ENCODE results near the gene CECR2. TPM values are rescaled to one million over a fixed set of nuclear protein-coding genes. Genes with fewer than 3 reads are reported as not detected.

Gene CECR2
- polyA plus RNA-seq, 2 donors, result 0.09 to 0.33 TPM

- H3K27ac ChIP-seq (ENCODE audit: low read depth in 2 of 2, low read length in 1 of 2), result peak overlapping the region; percentile 9 to 68
- H3K4me1 ChIP-seq (ENCODE audit: control insufficient read depth in 2 of 2, insufficient read depth in 2 of 2, low read length in 1 of 2), result no peaks in the 10 kb centered on the region
- H3K36me3 ChIP-seq (ENCODE audit: control insufficient read depth in 2 of 2, insufficient read depth in 2 of 2, low read length in 1 of 2), result no peaks in the 10 kb centered on the region
- H3K9me3 ChIP-seq (ENCODE audit: control insufficient read depth in 2 of 2, insufficient read depth in 1 of 2, low read depth in 1 of 2, low read length in 1 of 2), result no peaks in the 10 kb centered on the region
- no peaks in the 10 kb centered on the region for H3K27me3 ChIP-seq (ENCODE audit: control insufficient read depth in 1 of 2, insufficient read depth in 2 of 2, low read length in 2 of 2)
- H3K4me3 ChIP-seq (ENCODE audit: low read depth in 1 of 2, low read length in 2 of 2), result no peak overlapping the region
- WGBS, 2 donors, result 38 to 44% methylated on average over 5 of the region's 5 CpGs
Observed at GRCh38 chr22:17436382-17436980, 67.2 kb downstream of the CECR2 start.

DNA sequence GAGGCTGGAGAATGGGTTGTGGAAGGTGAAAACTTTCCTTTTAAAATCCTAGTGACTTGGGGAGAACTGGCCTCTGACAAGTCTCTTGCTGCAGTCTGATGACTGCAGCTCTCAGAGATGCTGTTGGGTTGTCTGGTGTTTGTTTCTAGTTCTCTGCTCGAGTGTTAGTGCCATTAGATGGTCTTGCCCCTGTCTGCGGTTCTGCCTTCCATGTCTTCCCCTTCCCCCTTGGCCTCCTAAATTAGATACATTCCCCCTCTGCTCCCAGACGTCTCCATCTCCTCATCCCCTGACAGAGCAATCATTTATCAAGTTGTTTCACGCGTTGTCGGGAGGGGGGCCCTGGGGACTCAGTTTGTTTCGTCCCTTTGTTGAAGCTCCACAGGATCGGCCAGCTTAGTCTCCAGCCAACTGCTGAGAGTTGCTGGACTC, 67.7 kb downstream of the CECR2 start:
- Histone ChIP-seq H3K27me3 (ENCODE audit: control insufficient read depth in 1 of 2, insufficient read depth in 2 of 2, low read length in 2 of 2) (no peaks in the 10 kb centered on the region), H3K27ac (ENCODE audit: low read depth in 2 of 2, low read length in 1 of 2) (peak overlapping the region; percentile 9 to 68), H3K4me1 (ENCODE audit: control insufficient read depth in 2 of 2, insufficient read depth in 2 of 2, low read length in 1 of 2) (no peaks in the 10 kb centered on the region), H3K9me3 (ENCODE audit: control insufficient read depth in 2 of 2, insufficient read depth in 1 of 2, low read depth in 1 of 2, low read length in 1 of 2) (no peaks in the 10 kb centered on the region), H3K4me3 (ENCODE audit: low read depth in 1 of 2, low read length in 2 of 2) (no peak overlapping the region), H3K36me3 (ENCODE audit: control insufficient read depth in 2 of 2, insufficient read depth in 2 of 2, low read length in 1 of 2) (no peaks in the 10 kb centered on the region)
- 36 to 42% methylated on average over 8 of the region's 8 CpGs for WGBS, 2 donors

DNA sequence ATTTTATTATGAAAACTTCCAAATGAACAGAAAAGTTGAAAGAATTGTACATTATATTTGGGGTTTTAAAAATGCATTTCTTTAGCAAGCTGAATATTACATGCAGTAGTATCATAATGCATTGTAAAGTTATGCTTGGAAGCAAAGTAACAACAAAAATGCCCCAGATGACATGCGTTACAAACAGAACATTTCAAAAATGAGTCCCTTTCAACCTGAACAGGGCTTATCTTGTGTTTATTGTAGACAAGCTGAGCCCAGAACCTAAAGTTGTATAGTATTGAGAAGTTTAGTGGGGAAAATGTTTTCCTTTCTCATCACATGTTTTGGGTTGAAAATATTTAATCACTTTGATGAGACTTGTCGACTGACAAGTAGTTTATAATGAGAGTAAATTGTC, 68.8 kb downstream of the CECR2 start:
- Histone ChIP-seq H3K36me3 (ENCODE audit: control insufficient read depth in 2 of 2, insufficient read depth in 2 of 2, low read length in 1 of 2) (no peaks in the 10 kb centered on the region), H3K9me3 (ENCODE audit: control insufficient read depth in 2 of 2, insufficient read depth in 1 of 2, low read depth in 1 of 2, low read length in 1 of 2) (no peaks in the 10 kb centered on the region), H3K27me3 (ENCODE audit: control insufficient read depth in 1 of 2, insufficient read depth in 2 of 2, low read length in 2 of 2) (no peaks in the 10 kb centered on the region), H3K27ac (ENCODE audit: low read depth in 2 of 2, low read length in 1 of 2) (no peak overlapping the region), H3K4me1 (ENCODE audit: control insufficient read depth in 2 of 2, insufficient read depth in 2 of 2, low read length in 1 of 2) (no peaks in the 10 kb centered on the region), H3K4me3 (ENCODE audit: low read depth in 1 of 2, low read length in 2 of 2) (no peak overlapping the region)
- WGBS, 2 donors, result 83 to 86% methylated on average over 2 of the region's 2 CpGs

DNA sequence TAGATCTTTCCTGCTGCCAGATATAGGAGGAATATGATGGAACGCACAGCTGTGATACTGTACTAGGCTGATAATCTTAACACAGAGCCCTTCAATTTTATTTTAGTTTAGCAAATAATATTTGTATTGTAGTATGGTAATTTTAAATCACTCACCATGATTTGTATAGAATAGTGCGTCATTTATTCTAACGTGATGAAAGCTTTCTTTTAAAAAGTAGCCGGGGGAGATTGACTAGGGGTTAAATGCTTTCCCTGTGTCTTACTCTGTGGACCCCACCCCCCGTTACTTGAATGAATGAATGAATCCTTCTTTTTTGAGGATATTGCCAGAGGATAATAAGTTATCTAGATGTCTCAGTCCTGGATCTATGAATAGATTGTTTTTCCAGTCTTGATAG, 72.1 kb downstream of the CECR2 start:
- no peaks in the 10 kb centered on the region for H3K27me3 ChIP-seq (ENCODE audit: control insufficient read depth in 1 of 2, insufficient read depth in 2 of 2, low read length in 2 of 2)
- H3K9me3 ChIP-seq (ENCODE audit: control insufficient read depth in 2 of 2, insufficient read depth in 1 of 2, low read depth in 1 of 2, low read length in 1 of 2), result no peaks in the 10 kb centered on the region
- no peak overlapping the region for H3K4me3 ChIP-seq (ENCODE audit: low read depth in 1 of 2, low read length in 2 of 2)
- 70 to 77% methylated on average over 5 of the region's 5 CpGs for WGBS, 2 donors
- H3K27ac ChIP-seq (ENCODE audit: low read depth in 2 of 2, low read length in 1 of 2), result no peak overlapping the region
- no peaks in the 10 kb centered on the region for H3K36me3 ChIP-seq (ENCODE audit: control insufficient read depth in 2 of 2, insufficient read depth in 2 of 2, low read length in 1 of 2)
- no peaks in the 10 kb centered on the region for H3K4me1 ChIP-seq (ENCODE audit: control insufficient read depth in 2 of 2, insufficient read depth in 2 of 2, low read length in 1 of 2)

DNA sequence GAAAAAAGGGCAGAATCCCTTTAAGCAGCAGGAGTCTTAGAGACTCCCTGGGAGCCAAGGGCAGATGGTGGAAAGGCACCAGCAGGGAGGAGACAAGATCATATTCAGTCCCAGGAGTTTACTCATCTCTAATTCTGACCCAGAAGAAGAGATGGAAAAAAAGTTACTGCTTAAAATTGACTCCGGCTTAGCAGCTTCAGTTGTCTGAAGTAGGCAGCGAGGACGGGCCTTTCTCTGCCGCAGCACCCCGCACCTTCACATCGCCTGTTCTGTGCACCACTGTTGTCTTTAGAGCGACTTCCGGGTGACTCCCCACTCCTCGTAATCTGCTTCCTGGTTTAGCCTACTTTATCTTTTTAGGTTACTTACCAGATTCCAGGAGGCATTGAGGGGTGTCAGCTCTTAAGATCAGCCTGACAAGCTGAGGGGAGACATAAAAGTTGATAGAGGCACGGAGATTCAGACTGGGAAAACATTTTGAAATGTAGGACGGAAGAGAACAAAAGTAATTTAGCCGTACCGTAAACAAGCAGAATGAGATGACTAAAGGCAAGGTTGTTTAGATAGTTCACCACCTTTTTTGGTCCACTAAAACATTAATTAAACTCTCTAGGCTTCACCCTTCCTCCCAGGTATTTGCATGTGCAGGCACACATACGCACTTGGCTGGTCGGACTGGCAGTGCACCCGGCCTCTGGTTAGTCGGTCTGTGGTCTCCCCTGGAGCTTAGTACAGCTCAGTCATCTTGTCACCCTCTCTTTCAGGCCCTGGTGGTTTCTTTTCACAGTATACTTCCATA, 74.3 kb downstream of the CECR2 start:
- no peaks in the 10 kb centered on the region for H3K4me1 ChIP-seq (ENCODE audit: control insufficient read depth in 2 of 2, insufficient read depth in 2 of 2, low read length in 1 of 2)
- H3K9me3 ChIP-seq (ENCODE audit: control insufficient read depth in 2 of 2, insufficient read depth in 1 of 2, low read depth in 1 of 2, low read length in 1 of 2), result no peaks in the 10 kb centered on the region
- no peak overlapping the region for H3K4me3 ChIP-seq (ENCODE audit: low read depth in 1 of 2, low read length in 2 of 2)
- peak overlapping the region; percentile 67 to 82 for H3K27ac ChIP-seq (ENCODE audit: low read depth in 2 of 2, low read length in 1 of 2)
- WGBS, 2 donors, result 72 to 79% methylated on average over 17 of the region's 17 CpGs
- no peaks in the 10 kb centered on the region for H3K36me3 ChIP-seq (ENCODE audit: control insufficient read depth in 2 of 2, insufficient read depth in 2 of 2, low read length in 1 of 2)
- no peaks in the 10 kb centered on the region for H3K27me3 ChIP-seq (ENCODE audit: control insufficient read depth in 1 of 2, insufficient read depth in 2 of 2, low read length in 2 of 2)

- H3K9me3 ChIP-seq (ENCODE audit: control insufficient read depth in 2 of 2, insufficient read depth in 1 of 2, low read depth in 1 of 2, low read length in 1 of 2), result no peaks in the 10 kb centered on the region
- H3K4me3 ChIP-seq (ENCODE audit: low read depth in 1 of 2, low read length in 2 of 2), result no peak overlapping the region
- H3K27ac ChIP-seq (ENCODE audit: low read depth in 2 of 2, low read length in 1 of 2), result peak overlapping the region; percentile 67 to 82
- no peaks in the 10 kb centered on the region for H3K27me3 ChIP-seq (ENCODE audit: control insufficient read depth in 1 of 2, insufficient read depth in 2 of 2, low read length in 2 of 2)
- 73 to 79% methylated on average over 6 of the region's 6 CpGs for WGBS, 2 donors
- H3K36me3 ChIP-seq (ENCODE audit: control insufficient read depth in 2 of 2, insufficient read depth in 2 of 2, low read length in 1 of 2), result no peaks in the 10 kb centered on the region
- H3K4me1 ChIP-seq (ENCODE audit: control insufficient read depth in 2 of 2, insufficient read depth in 2 of 2, low read length in 1 of 2), result no peaks in the 10 kb centered on the region
Observed at GRCh38 chr22:17444204-17444504, 74.9 kb downstream of the CECR2 start.

DNA sequence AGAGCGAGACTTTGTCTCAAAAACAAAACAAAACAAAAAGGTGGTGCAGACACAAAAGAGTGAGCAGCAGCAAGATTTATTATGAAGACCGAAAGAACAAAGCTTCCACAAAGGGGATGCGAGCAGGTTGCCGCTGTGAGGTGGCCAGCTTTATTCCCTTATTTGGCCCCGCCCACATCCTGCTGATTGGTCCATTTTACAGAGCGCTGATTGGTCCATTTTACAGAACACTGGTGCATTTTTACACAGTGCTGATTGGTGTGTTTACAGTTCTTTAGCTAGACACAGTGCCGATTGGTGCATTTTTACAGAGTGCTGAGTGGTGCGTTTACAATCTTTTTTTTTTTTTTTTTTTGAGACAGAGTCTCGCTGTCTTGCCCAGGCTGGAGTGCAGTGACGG, 77.4 kb downstream of the CECR2 start:
- no peaks in the 10 kb centered on the region for H3K4me1 ChIP-seq (ENCODE audit: control insufficient read depth in 2 of 2, insufficient read depth in 2 of 2, low read length in 1 of 2)
- no peak overlapping the region for H3K4me3 ChIP-seq (ENCODE audit: low read depth in 1 of 2, low read length in 2 of 2)
- no peaks in the 10 kb centered on the region for H3K36me3 ChIP-seq (ENCODE audit: control insufficient read depth in 2 of 2, insufficient read depth in 2 of 2, low read length in 1 of 2)
- H3K9me3 ChIP-seq (ENCODE audit: control insufficient read depth in 2 of 2, insufficient read depth in 1 of 2, low read depth in 1 of 2, low read length in 1 of 2), result no peaks in the 10 kb centered on the region
- H3K27ac ChIP-seq (ENCODE audit: low read depth in 2 of 2, low read length in 1 of 2), result no peak overlapping the region
- no peaks in the 10 kb centered on the region for H3K27me3 ChIP-seq (ENCODE audit: control insufficient read depth in 1 of 2, insufficient read depth in 2 of 2, low read length in 2 of 2)
- 95 to 96% methylated on average over 10 of the region's 10 CpGs for WGBS, 2 donors

- no peaks in the 10 kb centered on the region for H3K4me1 ChIP-seq (ENCODE audit: control insufficient read depth in 2 of 2, insufficient read depth in 2 of 2, low read length in 1 of 2)
- H3K27me3 ChIP-seq (ENCODE audit: control insufficient read depth in 1 of 2, insufficient read depth in 2 of 2, low read length in 2 of 2), result no peaks in the 10 kb centered on the region
- H3K27ac ChIP-seq (ENCODE audit: low read depth in 2 of 2, low read length in 1 of 2), result no peak overlapping the region
- H3K9me3 ChIP-seq (ENCODE audit: control insufficient read depth in 2 of 2, insufficient read depth in 1 of 2, low read depth in 1 of 2, low read length in 1 of 2), result peaks cover 0 to 3% of the 10 kb centered on the region in 2 donors
- no peaks in the 10 kb centered on the region for H3K36me3 ChIP-seq (ENCODE audit: control insufficient read depth in 2 of 2, insufficient read depth in 2 of 2, low read length in 1 of 2)
- 81% methylated on average over 5 of the region's 5 CpGs for WGBS, 2 donors
- no peak overlapping the region for H3K4me3 ChIP-seq (ENCODE audit: low read depth in 1 of 2, low read length in 2 of 2)
Observed at GRCh38 chr22:17451316-17451715, 82.1 kb downstream of the CECR2 start.

- no peak overlapping the region for H3K27ac ChIP-seq (ENCODE audit: low read depth in 2 of 2, low read length in 1 of 2)
- no peak overlapping the region for H3K4me3 ChIP-seq (ENCODE audit: low read depth in 1 of 2, low read length in 2 of 2)
- WGBS, 2 donors, result 65 to 71% methylated on average over 6 of the region's 6 CpGs
- H3K9me3 ChIP-seq (ENCODE audit: control insufficient read depth in 2 of 2, insufficient read depth in 1 of 2, low read depth in 1 of 2, low read length in 1 of 2), result no peaks in the 10 kb centered on the region
- no peaks in the 10 kb centered on the region for H3K36me3 ChIP-seq (ENCODE audit: control insufficient read depth in 2 of 2, insufficient read depth in 2 of 2, low read length in 1 of 2)
- H3K27me3 ChIP-seq (ENCODE audit: control insufficient read depth in 1 of 2, insufficient read depth in 2 of 2, low read length in 2 of 2), result no peaks in the 10 kb centered on the region
- no peaks in the 10 kb centered on the region for H3K4me1 ChIP-seq (ENCODE audit: control insufficient read depth in 2 of 2, insufficient read depth in 2 of 2, low read length in 1 of 2)
Observed at GRCh38 chr22:17460895-17461294, 91.6 kb downstream of the CECR2 start.
